ENCODE measurements around the gene DEDD. TPM values are rescaled to one million over a fixed set of nuclear protein-coding genes. Genes with fewer than 3 reads are reported as not detected.

DEDD gene
- total RNA-seq, 2 experiments from 2014 or later = 33.9 to 44.9 TPM

DNA sequence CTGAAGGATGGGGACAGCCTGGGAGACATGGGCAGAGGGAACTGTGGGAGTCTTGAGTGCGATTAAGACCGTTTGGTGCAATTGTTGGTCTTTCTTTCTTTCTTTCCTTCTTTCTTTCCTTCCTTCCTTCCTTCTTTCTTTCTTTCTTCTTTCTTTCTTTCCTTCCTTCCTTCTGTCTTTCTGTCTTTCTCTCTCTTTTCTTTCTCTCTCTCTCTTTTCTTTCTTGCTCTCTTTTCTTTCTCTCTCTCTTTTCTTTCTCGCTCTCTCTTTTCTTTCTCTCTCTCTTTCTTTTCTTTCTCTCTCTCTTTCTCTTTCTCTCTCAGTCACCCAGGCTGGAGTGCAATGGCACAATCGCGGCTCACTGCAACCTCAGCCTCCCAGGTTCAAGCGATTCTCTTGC, 37.2 kb downstream of the DEDD start:
- CTCF ChIA-PET = interaction anchor here (0.6 to 9.6 kb wide), 6 partner anchors 25 to 98 kb away, joined by 3 to 126 read pairs (median 15); partner anchors contain the start of genes ARHGAP30 and USF1
- ATAC-seq = no peak
- H3K27ac Mint-ChIP-seq = no peak overlapping the region
- DNase-seq = no peak
- no peaks in the 10 kb centered on the region for H3K9me3 Mint-ChIP-seq (ENCODE audit: low read depth)
- H3K4me3 Mint-ChIP-seq = no peak overlapping the region
- H3K27me3 Mint-ChIP-seq = no peaks in the 10 kb centered on the region
- peaks cover 65% of the 10 kb centered on the region for H3K4me1 Mint-ChIP-seq
- POLR2A ChIA-PET = no interaction called here
- intact Hi-C loops (cut with DNase I, micrococcal nuclease) = loop anchor here (5.0 kb wide), 1 partner anchor 258 kb away; no protein-coding TSS in a partner anchor
- H3K36me3 Mint-ChIP-seq (ENCODE audit: low read depth) = peaks cover 13% of the 10 kb centered on the region

DNA sequence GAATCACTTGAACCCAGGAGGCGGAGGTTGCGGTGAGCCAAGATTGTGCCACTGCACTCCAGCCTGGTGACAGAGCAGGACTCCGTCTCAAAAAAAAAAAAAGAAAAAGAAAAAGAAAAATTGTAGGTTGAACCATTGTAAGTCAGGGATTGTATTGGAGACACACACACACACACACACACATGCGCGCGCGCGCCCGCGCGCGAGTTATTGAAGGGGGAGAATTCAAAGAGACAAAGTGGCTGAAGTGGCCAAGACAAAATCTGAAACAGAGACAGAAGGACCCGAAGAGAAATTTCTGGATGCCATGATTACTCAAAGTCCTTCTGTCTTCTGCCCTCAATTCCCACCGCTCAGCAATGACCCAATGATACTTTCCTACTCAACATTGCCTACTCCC, 38.0 kb downstream of the DEDD start:
- H3K9me3 Mint-ChIP-seq (ENCODE audit: low read depth) = no peaks in the 10 kb centered on the region
- ChIA-PET CTCF (interaction anchor here (0.6 to 9.6 kb wide), 4 partner anchors 25 to 106 kb away, joined by 3 to 126 read pairs (median 4); partner anchors contain the start of gene ARHGAP30), POLR2A (no interaction called here)
- peaks cover 66% of the 10 kb centered on the region for H3K4me1 Mint-ChIP-seq
- no peak for DNase-seq
- intact Hi-C loops (cut with DNase I, micrococcal nuclease) = no loop called here
- no peaks in the 10 kb centered on the region for H3K27me3 Mint-ChIP-seq
- no peak for ATAC-seq
- H3K36me3 Mint-ChIP-seq (ENCODE audit: low read depth) = peaks cover 5% of the 10 kb centered on the region
- no peak overlapping the region for H3K4me3 Mint-ChIP-seq
- no peak overlapping the region for H3K27ac Mint-ChIP-seq

DNA sequence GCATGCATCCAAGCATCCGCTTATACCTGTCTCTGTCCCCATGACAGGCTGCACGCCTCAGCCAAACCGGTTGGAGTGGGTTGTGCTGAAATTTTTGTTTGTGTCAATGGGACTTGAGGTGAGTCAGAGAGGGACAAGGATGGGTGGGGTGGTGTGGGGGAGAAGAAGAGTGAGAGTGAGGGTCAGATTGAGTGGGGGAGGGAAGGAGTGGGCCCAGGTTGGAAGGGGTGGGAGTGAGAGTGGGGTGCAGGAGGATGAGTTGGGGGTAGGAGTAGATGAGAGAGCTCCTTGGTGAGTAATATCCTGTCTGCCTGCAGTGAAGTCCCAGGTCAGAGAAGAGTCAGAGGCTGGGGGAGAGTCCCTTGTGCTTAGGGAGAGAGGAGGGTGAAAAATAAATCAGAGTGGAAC, 39.8 kb downstream of the DEDD start:
- H3K27ac Mint-ChIP-seq = peak overlapping the region; percentile 63

DNA sequence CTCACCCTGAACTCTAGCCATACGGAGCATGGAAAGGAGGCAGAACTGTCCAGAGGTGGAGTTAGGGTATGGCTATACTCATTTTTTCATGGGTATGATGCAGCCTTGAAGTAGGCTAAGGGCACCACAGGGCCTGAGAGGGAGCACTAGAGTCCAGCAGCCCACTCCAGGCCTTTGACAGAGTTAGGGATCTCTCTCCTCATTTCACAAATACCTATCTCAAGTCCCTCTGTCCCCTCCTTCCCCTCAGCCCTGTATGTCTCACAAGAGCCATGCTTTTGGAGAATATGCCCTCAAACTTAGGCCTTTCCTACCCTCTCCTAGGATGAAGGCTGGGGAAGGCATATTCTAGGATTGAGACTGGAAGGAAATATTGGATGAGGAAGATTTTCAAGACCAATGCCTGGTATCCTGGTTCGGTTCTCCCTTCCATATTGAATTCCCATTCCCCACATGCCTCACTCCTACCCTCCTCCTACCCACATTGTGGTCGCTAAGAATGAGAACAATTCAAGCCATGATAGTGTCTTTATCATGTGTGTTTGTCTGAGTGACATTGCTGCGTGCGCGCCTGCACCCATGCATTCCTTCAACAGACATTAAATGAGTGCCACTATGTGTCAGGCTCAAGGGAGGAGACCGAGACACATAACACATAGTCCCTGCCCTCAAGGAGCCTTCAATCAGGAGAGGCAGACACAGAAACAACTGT, 40.5 kb downstream of the DEDD start:
- H3K27me3 Mint-ChIP-seq = no peaks in the 10 kb centered on the region
- H3K27ac Mint-ChIP-seq = peak overlapping the region; percentile 63
- intact Hi-C loops (cut with DNase I, micrococcal nuclease) = loop anchor here in 1 of 2 experiments (1.0 kb wide), 1 partner anchor 22 kb away; no protein-coding TSS in a partner anchor
- ChIA-PET CTCF (interaction anchor here (0.6 to 9.6 kb wide), 8 partner anchors 22 to 406 kb away, joined by 3 to 126 read pairs (median 3); partner anchors contain the start of gene ARHGAP30), POLR2A (interaction anchor here (1.0 to 1.2 kb wide), 3 partner anchors 22 to 275 kb away, joined by 4 to 6 read pairs (median 5); partner anchors contain the start of genes ARHGAP30 and USF1)
- ATAC-seq (peak; percentile 11), DNase-seq (no peak)
- no peak overlapping the region for H3K4me3 Mint-ChIP-seq
- H3K36me3 Mint-ChIP-seq (ENCODE audit: low read depth) = no peaks in the 10 kb centered on the region
- no peaks in the 10 kb centered on the region for H3K9me3 Mint-ChIP-seq (ENCODE audit: low read depth)
- H3K4me1 Mint-ChIP-seq = peaks cover 50% of the 10 kb centered on the region

More for the DNA sequence above, 39.8 kb downstream of the DEDD start:
- no peaks in the 10 kb centered on the region for H3K27me3 Mint-ChIP-seq
- no peaks in the 10 kb centered on the region for H3K36me3 Mint-ChIP-seq (ENCODE audit: low read depth)
- intact Hi-C loops (cut with DNase I, micrococcal nuclease) = loop anchor here in 1 of 2 experiments (1.0 kb wide), 1 partner anchor 22 kb away; no protein-coding TSS in a partner anchor
- H3K4me1 Mint-ChIP-seq = peaks cover 57% of the 10 kb centered on the region
- ATAC-seq = peak; percentile 96
- H3K9me3 Mint-ChIP-seq (ENCODE audit: low read depth) = no peaks in the 10 kb centered on the region
- DNase-seq = peak; percentile 74
- no peak overlapping the region for H3K4me3 Mint-ChIP-seq
- ChIA-PET CTCF (interaction anchor here (0.6 to 9.6 kb wide), 10 partner anchors 12 to 406 kb away, joined by 3 to 126 read pairs (median 3); partner anchors contain the start of gene ARHGAP30), POLR2A (interaction anchor here (0.6 to 1.2 kb wide), 6 partner anchors 12 to 274 kb away, joined by 3 to 6 read pairs (median 5); partner anchors contain the start of genes ARHGAP30 and USF1)

DNA sequence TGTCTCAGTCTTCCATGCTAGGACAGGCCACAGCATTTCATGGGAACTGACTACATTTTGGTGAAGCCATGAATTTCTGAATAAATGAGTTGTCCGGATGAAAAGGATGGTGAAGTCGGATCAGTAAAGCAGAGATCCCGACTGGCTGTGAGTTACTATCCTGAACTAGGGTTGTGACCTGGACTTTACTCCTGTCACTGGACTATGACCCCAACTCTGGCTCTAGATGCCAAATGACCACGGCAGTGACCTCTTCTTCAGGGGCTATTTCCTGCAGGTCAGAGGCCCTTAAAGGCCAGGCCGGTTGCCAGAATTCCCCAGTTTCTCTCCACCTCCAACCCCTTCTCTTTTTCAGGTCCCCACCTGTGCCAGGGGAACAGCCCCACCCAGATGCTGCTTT, 41.4 kb downstream of the DEDD start:
- CTCF ChIA-PET = interaction anchor here (0.6 kb wide), 1 partner anchor 62 kb away, joined by 3 read pairs; no protein-coding TSS in a partner anchor
- H3K4me1 Mint-ChIP-seq = peaks cover 42% of the 10 kb centered on the region
- no peak overlapping the region for H3K27ac Mint-ChIP-seq

DNA sequence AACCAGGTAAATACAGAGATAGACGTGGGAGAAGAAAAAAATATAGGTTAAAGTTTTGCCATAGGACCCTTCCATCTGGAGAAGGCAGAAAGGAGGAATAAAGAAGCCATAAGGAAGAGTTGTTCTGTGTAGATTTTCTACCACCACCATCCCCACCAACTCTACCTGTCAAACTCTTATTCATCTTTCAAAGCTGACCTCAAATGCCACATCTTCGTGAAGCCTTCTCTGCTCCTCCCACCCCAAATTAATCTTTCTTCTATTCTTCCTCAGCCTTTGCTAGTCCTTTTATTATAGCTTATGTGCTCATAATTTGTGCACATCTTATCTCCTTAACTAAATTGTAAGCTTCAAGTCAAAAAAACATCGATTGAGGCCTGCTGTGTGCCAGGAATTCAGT, 41.9 kb downstream of the DEDD start:
- DNase-seq = no peak
- Mint-ChIP-seq H3K36me3 (ENCODE audit: low read depth) (no peaks in the 10 kb centered on the region), H3K27ac (no peak overlapping the region), H3K4me3 (no peak overlapping the region), H3K9me3 (ENCODE audit: low read depth) (no peaks in the 10 kb centered on the region), H3K27me3 (no peaks in the 10 kb centered on the region), H3K4me1 (peaks cover 42% of the 10 kb centered on the region)
- ChIA-PET CTCF (interaction anchor here (0.6 kb wide), 4 partner anchors 48 to 139 kb away, joined by 3 read pairs; no protein-coding TSS in a partner anchor), POLR2A (interaction anchor here (0.9 kb wide), 1 partner anchor 45 kb away, joined by 3 read pairs; the partner anchor contains the start of gene USF1)
- intact Hi-C loops (cut with DNase I, micrococcal nuclease) = no loop called here
- no peak for ATAC-seq

More for the DNA sequence above, 41.4 kb downstream of the DEDD start:
- Mint-ChIP-seq H3K9me3 (ENCODE audit: low read depth) (no peaks in the 10 kb centered on the region), H3K4me3 (no peak overlapping the region), H3K27me3 (no peaks in the 10 kb centered on the region), H3K36me3 (ENCODE audit: low read depth) (no peaks in the 10 kb centered on the region)
- ATAC-seq = no peak
- POLR2A ChIA-PET = interaction anchor here (0.9 kb wide), 1 partner anchor 45 kb away, joined by 3 read pairs; the partner anchor contains the start of gene USF1
- no peak for DNase-seq
- intact Hi-C loops (cut with DNase I, micrococcal nuclease) = no loop called here

DNA sequence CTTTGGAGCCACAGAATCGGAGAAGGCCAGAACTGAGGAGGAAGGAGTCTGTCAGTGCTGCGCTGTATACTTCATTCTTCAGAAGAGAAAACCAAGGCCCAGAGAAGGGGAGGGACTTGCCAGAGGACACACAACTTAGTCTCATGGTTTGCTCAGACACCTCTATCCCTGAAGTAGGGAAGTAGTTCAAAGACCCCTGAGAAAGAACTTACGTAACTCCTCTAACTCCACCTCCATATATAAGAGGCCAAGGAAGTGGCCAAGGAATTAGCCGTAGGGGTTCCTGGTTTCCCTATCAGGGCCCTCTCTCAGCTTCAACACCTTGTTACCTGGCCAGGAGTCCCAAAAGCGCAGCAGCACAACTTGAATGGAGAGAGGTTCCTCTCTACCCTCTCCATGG, 42.5 kb downstream of the DEDD start:
- CTCF ChIA-PET = interaction anchor here (0.6 kb wide), 2 partner anchors 48 to 55 kb away, joined by 3 read pairs; no protein-coding TSS in a partner anchor
- DNase-seq (no peak), ATAC-seq (no peak)
- H3K4me3 Mint-ChIP-seq = no peak overlapping the region
- peaks cover 39% of the 10 kb centered on the region for H3K4me1 Mint-ChIP-seq
- no peaks in the 10 kb centered on the region for H3K9me3 Mint-ChIP-seq (ENCODE audit: low read depth)
- no peaks in the 10 kb centered on the region for H3K27me3 Mint-ChIP-seq
- POLR2A ChIA-PET = no interaction called here
- H3K27ac Mint-ChIP-seq = no peak overlapping the region
- intact Hi-C loops (cut with DNase I, micrococcal nuclease) = no loop called here
- no peaks in the 10 kb centered on the region for H3K36me3 Mint-ChIP-seq (ENCODE audit: low read depth)

DNA sequence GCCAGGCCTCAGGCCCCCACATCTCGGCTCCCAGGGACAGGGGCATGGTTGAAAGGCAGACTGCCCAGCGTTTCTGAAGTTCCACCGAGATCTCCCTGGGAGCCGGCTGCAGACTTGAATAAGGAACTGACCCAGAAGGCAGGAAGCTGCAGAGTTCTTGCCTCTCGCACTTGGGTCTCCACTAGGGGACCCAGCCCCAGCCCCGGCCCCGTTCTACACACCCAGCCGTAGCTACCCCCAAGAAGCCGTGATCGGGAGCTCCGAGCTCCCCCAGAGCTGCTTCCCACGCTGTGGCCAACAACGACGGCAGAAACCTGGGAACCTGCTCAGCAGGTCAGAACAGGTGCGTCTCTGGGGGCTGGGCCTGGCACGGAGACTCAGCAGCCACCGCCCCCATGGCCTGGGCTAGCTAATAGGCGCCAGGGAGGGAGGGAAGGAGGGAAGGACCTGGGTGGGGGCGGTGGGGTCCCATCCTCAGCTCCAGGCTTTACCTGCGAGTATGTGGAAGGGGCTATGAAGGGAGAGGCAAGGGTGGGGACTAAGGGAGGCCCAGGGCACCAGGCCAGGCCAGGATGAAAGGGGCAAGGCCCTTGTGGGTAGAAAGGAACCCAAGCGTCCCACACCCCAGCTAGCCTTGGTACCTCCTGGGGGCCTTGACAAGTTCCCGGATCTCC, 43.1 kb downstream of the DEDD start, which contains the start of gene NECTIN4:
Gene NECTIN4 (minus strand): TSS at position 308 of the 674 bp plus-strand sequence. CDS start 262 bp downstream, at position 46.
- H3K9me3 Mint-ChIP-seq (ENCODE audit: low read depth) = no peaks in the 10 kb centered on the region
- ChIA-PET POLR2A (no interaction called here), CTCF (no interaction called here)
- DNase-seq = no peak
- intact Hi-C loops (cut with DNase I, micrococcal nuclease) = no loop called here
- H3K4me1 Mint-ChIP-seq = peaks cover 39% of the 10 kb centered on the region
- H3K27me3 Mint-ChIP-seq = no peaks in the 10 kb centered on the region
- H3K36me3 Mint-ChIP-seq (ENCODE audit: low read depth) = no peaks in the 10 kb centered on the region
- H3K27ac Mint-ChIP-seq = no peak within 1 kb of the TSS
- no peak within 1 kb of the TSS for H3K4me3 Mint-ChIP-seq
- ATAC-seq = no peak

DNA sequence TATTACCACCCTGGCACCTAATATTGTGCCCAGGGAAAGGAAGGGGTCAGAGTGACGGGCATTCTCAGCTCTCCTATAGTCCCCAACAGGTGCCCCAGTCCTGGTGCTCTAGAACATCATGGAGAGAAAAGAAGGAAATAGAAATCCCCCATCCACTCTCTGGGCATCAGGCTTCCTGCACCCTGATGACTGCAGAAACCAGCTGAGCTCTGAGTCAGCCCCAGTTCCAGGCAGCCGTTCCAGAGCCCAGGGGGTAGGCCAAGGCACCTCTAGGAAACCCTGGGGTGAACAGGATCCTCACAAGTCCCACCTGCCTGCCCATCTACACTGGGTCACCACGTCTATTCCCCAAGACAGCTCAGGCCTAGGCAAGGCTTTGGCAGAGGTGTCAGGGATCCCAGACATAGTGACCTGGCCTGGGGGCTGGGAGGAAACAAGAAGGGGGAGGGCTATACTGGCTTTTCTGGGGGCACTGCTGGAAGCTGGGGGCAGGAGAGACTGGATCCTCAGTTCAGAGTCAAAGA, 43.8 kb downstream of the DEDD start:
- ATAC-seq (no peak), DNase-seq (no peak)
- Mint-ChIP-seq H3K4me3 (no peak overlapping the region), H3K9me3 (ENCODE audit: low read depth) (no peaks in the 10 kb centered on the region), H3K27ac (no peak overlapping the region), H3K4me1 (peaks cover 36% of the 10 kb centered on the region), H3K36me3 (ENCODE audit: low read depth) (no peaks in the 10 kb centered on the region), H3K27me3 (no peaks in the 10 kb centered on the region)
- POLR2A ChIA-PET = no interaction called here
- CTCF ChIA-PET = interaction anchor here (1.0 kb wide), 1 partner anchor 313 kb away, joined by 3 read pairs; no protein-coding TSS in a partner anchor
- intact Hi-C loops (cut with DNase I, micrococcal nuclease) = no loop called here

DNA sequence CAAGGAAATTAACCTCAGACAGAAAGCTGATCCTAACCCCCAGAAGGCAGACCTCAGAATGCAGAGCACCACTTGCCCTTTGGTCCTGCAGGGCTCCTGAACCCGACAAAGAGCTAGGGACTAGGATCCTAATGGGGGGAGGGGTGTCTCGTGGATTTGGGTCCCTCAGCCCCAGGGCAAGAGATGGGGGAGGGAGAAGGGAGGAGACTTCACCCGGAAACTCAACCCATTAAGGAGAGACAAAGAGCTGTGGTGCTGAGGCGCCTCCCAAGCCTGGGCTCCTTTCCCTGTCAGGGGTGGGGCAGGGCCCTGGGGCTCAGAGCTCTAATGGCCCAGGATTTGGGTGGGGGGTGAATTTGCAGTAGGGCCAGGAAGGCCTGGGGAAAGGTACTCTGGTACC, 46.0 kb downstream of the DEDD start:
- Mint-ChIP-seq H3K4me3 (no peak overlapping the region), H3K27me3 (no peaks in the 10 kb centered on the region), H3K27ac (no peak overlapping the region), H3K9me3 (ENCODE audit: low read depth) (no peaks in the 10 kb centered on the region), H3K4me1 (peaks cover 15% of the 10 kb centered on the region), H3K36me3 (ENCODE audit: low read depth) (no peaks in the 10 kb centered on the region)
- no peak for DNase-seq
- POLR2A ChIA-PET = no interaction called here
- CTCF ChIA-PET = interaction anchor here (0.6 kb wide), 1 partner anchor 14 kb away, joined by 3 read pairs; no protein-coding TSS in a partner anchor
- intact Hi-C loops (cut with DNase I, micrococcal nuclease) = no loop called here
- ATAC-seq = no peak

DNA sequence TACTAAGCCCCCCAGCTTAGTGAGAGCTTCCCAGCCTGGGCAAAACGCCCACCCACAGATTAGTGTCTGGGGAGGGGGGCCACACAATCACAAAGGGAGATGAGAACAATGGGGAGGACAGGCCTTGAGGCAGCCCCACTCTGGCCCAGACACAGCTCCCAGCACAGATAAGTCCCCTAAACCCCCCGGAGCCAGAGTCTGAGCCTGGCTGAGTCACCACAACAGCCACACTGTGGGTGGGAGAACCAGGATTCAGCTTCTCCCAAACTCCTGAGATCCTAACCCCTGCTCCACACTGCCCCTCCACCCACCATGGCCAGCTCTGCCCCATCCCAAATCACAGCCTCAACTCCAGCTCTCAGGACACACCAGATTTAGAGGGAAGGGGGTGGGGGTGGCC, 47.3 kb downstream of the DEDD start:
- Mint-ChIP-seq H3K4me3 (no peak overlapping the region), H3K36me3 (ENCODE audit: low read depth) (no peaks in the 10 kb centered on the region), H3K27ac (no peak overlapping the region), H3K9me3 (ENCODE audit: low read depth) (no peaks in the 10 kb centered on the region), H3K27me3 (no peaks in the 10 kb centered on the region), H3K4me1 (peaks cover 3% of the 10 kb centered on the region)
- DNase-seq (no peak), ATAC-seq (no peak)
- ChIA-PET POLR2A (no interaction called here), CTCF (interaction anchor here (0.8 to 2.8 kb wide), 2 partner anchors 12 to 134 kb away, joined by 3 to 13 read pairs; partner anchors contain the start of gene KLHDC9)
- intact Hi-C loops (cut with DNase I, micrococcal nuclease) = no loop called here
